ENCODE results near the gene ARID4A. TPM values are rescaled to one million over a fixed set of nuclear protein-coding genes. Genes with fewer than 3 reads are reported as not detected.

The ARID4A gene
- total and polyA plus RNA-seq, 9 of the 15 experiments (the other 6 are each of a cell fraction or from before 2014, with no cell fraction given): 2.4 to 11.5 (median 8.7) TPM

DNA sequence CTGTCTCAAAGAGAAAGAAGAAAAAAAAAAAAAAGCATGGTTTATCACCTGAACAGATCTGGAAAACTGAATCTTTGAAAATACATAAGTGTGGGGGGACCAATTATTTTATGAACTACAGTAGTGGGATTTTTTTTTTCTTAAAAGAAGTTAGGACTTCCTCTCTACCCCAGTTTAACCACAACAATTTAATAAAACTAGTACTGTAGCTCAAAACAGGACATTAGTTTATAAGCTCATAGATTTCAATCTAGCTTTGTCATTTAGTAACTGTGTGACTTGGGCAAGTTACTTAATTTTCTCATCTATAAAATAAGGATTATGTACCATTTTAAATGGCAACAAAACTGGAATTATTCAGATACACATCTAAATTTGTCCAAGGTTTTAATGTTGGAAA is 23.5 kb upstream of the ARID4A start:
- H2AFZ ChIP-seq (ENCODE audit: low read depth, low read length): no peak overlapping the region
- H3K4me3 ChIP-seq: no peak overlapping the region
- ChIA-PET POLR2A (interaction anchor here (1.1 to 1.7 kb wide), 3 partner anchors 10 to 23 kb away, joined by 3 to 6 read pairs (median 5); partner anchors contain the start of gene ARID4A), CTCF (ENCODE audit: low intra/inter-chr PET ratio) (no interaction called here)
- no peaks in the 10 kb centered on the region; a peak in 1 of 5 replicates for H3K4me1 ChIP-seq (replicated peaks in 1 of 2; ENCODE audit: control insufficient read depth in 2 of 2, insufficient read depth in 2 of 2, low read length in 2 of 2)
- peaks cover 57% of the 10 kb centered on the region for H3K79me2 ChIP-seq (ENCODE audit: control insufficient read depth, insufficient read depth, low read length)
- H4K20me1 ChIP-seq (replicated peaks; ENCODE audit: control insufficient read depth, insufficient read depth, low read length): no peaks in the 10 kb centered on the region
- FAIRE-seq (no peak), ATAC-seq (no peak), DNase-seq (ENCODE audit: extremely low read depth in 1 of 4, low spot score in 3 of 4) (no peak)
- H3K4me2 ChIP-seq (ENCODE audit: insufficient read depth, low read length): no peak overlapping the region
- in situ Hi-C loops (cut with MboI): no loop called here
- no peak overlapping the region for H3K9ac ChIP-seq (ENCODE audit: insufficient read depth in 1 of 2, low read depth in 2 of 2, low read length in 2 of 2)
- H3K9me1 ChIP-seq (ENCODE audit: control insufficient read depth, insufficient read depth, low read length): no peaks in the 10 kb centered on the region
- intact Hi-C loops (cut with micrococcal nuclease): no loop called here
- no peak overlapping the region; the same call in 2 of the 3 replicates for H3K27ac ChIP-seq (ENCODE audit: extremely low read depth, low read depth, low read length)
- TF ChIP-seq YBX1 (IDR thresholded peaks at IDR 0.05): no peak
- no peak for TF ChIP-seq KDM1A (IDR thresholded peaks at IDR 0.05)
- no peak for TF ChIP-seq THAP12 (CRISPR knock-in tag; IDR thresholded peaks at IDR 0.05)
- peak; percentile 50; the same call in 1 of the 2 replicates for TF ChIP-seq ZNF384 (IDR thresholded peaks at IDR 0.05; ENCODE audit: low read depth, low read length)
- TF ChIP-seq, protein P1, sequence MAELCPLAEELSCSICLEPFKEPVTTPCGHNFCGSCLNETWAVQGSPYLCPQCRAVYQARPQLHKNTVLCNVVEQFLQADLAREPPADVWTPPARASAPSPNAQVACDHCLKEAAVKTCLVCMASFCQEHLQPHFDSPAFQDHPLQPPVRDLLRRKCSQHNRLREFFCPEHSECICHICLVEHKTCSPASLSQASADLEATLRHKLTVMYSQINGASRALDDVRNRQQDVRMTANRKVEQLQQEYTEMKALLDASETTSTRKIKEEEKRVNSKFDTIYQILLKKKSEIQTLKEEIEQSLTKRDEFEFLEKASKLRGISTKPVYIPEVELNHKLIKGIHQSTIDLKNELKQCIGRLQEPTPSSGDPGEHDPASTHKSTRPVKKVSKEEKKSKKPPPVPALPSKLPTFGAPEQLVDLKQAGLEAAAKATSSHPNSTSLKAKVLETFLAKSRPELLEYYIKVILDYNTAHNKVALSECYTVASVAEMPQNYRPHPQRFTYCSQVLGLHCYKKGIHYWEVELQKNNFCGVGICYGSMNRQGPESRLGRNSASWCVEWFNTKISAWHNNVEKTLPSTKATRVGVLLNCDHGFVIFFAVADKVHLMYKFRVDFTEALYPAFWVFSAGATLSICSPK (IDR thresholded peaks at IDR 0.05; ENCODE audit: borderline replicate concordance): no peak
- no peaks in the 10 kb centered on the region for H3K27me3 ChIP-seq (ENCODE audit: control insufficient read depth in 2 of 2, insufficient read depth in 2 of 2, low read length in 2 of 2)
- no TSS peak for BruUV-seq (replicated peaks)
- H3K9me3 ChIP-seq (replicated peaks; ENCODE audit: control insufficient read depth, insufficient read depth, low read depth, low read length): no peaks in the 10 kb centered on the region
- peaks cover 79% of the 10 kb centered on the region for H3K36me3 ChIP-seq (ENCODE audit: control insufficient read depth, insufficient read depth, low read length)
